B cell (primary cell): Measurements from ENCODE around the gene ANO9. TPM values are rescaled to one million over a fixed set of nuclear protein-coding genes. Genes with fewer than 3 reads are reported as not detected.

Experiments
- ATAC-seq: fragments of 200-7000 bp; cut with Tn5 transposase; one replicate; pipeline ENCODE4 v1.10.0; 2021; ENCODE audit warnings: low read depth, mild to moderate bottlenecking, moderate number of reproducible peaks, moderate library complexity
- CTCF ChIA-PET: fragments of 350-600 bp; sonication (Branson Sonifier 250); formaldehyde crosslinking; loops from one replicate; lab custom pipeline; 2021; ENCODE audit warnings: antibody characterized with exemption, inconsistent platforms; lab: Charles Lee
- POLR2A ChIA-PET: fragments of 350-600 bp; sonication (Branson Sonifier 250); formaldehyde crosslinking; loops from one replicate; lab custom pipeline; 2021; ENCODE audit warnings: antibody characterized with exemption; lab: Charles Lee
- DNase-seq: peaks from one replicate; pipeline ENCODE4 v3.0.0; 2013
- H2AFZ ChIP-seq: 2 replicates; pipeline ENCODE4 v1.6.1; 2012; ENCODE audit warnings: mild to moderate bottlenecking, low read depth, low read length; ENCODE audit not compliant: insufficient read depth, poor library complexity, severe bottlenecking
- H3K27ac ChIP-seq, 2 donors: 1 replicate in 1 of 2; 2 replicates in 1 of 2; pipeline ENCODE4 v1.5.1; 2012 to 2013; ENCODE audit warnings: low read length in 2 of 2, mild to moderate bottlenecking in 2 of 2, moderate library complexity in 1 of 2
- H3K27me3 ChIP-seq, 4 experiments: fragments of 200-600 bp in 1 of 4; sonication (generic) in 1 of 4; replicated peaks in 1 of 4; 1 replicate in 2 of 4; 2 replicates in 2 of 4; pipeline versions ENCODE4 v1.6.1 to v1.7.0; 2013 to 2016; ENCODE audit warnings: low read length in 3 of 4, mild to moderate bottlenecking in 2 of 4, mixed read lengths in 1 of 4, moderate library complexity in 1 of 4; ENCODE audit not compliant: insufficient read depth in 4 of 4, control insufficient read depth in 3 of 4; ENCODE audit errors: control extremely low read depth in 1 of 4
- H3K36me3 ChIP-seq, 2 experiments: replicated peaks in 1 of 2; 1 replicate in 1 of 2; 2 replicates in 1 of 2; pipeline versions ENCODE4 v1.6.1 to v1.7.1; 2013; ENCODE audit warnings: low read length in 1 of 2; ENCODE audit not compliant: insufficient read depth in 2 of 2, control insufficient read depth in 1 of 2; ENCODE audit errors: control extremely low read depth in 1 of 2, extremely low read depth in 1 of 2
- H3K4me1 ChIP-seq, 2 donors: fragments of 200-600 bp in 1 of 2; sonication (generic) in 1 of 2; 1 replicate in 1 of 2; 2 replicates in 1 of 2; pipeline versions ENCODE4 v1.5.1 to v1.6.1; 2013 to 2017; ENCODE audit warnings: low read length in 2 of 2; ENCODE audit not compliant: control insufficient read depth in 2 of 2, insufficient read depth in 2 of 2
- H3K4me2 ChIP-seq: replicated peaks from 2 replicates; pipeline ENCODE3; 2012; ENCODE audit warnings: mild to moderate bottlenecking, low read depth, low read length; ENCODE audit not compliant: poor library complexity, severe bottlenecking
- H3K4me3 ChIP-seq, 5 experiments: fragments of 200-600 bp in 1 of 5; sonication (generic) in 1 of 5; 1 replicate in 3 of 5; 2 replicates in 2 of 5; pipeline versions ENCODE4 v1.5.1 to v1.7.0; 2011 to 2016; ENCODE audit warnings: low read length in 4 of 5, mild to moderate bottlenecking in 4 of 5, low read depth in 2 of 5, control low read depth in 1 of 5, moderate library complexity in 1 of 5; ENCODE audit not compliant: insufficient read depth in 1 of 5; ENCODE audit errors: control extremely low read depth in 1 of 5, extremely low read depth in 1 of 5
- H3K79me2 ChIP-seq: fragments of 200-600 bp; sonication (generic); one replicate; pipeline ENCODE4 v1.6.0; 2016; ENCODE audit warnings: low read length; ENCODE audit not compliant: control insufficient read depth, insufficient read depth
- H3K9ac ChIP-seq: fragments of 200-600 bp; sonication (generic); 2 replicates; pipeline ENCODE4 v1.6.1; 2017; ENCODE audit warnings: mild to moderate bottlenecking, low read length, moderate library complexity
- H3K9me3 ChIP-seq, 3 donors: one replicate each; pipeline versions ENCODE4 v1.6.1 to v1.7.1; 2013; ENCODE audit warnings: low read length in 2 of 3; ENCODE audit not compliant: control insufficient read depth in 2 of 3, insufficient read depth in 1 of 3; ENCODE audit errors: control extremely low read depth in 1 of 3
- H4K20me1 ChIP-seq: 2 replicates; pipeline ENCODE4 v1.6.0; 2012; ENCODE audit warnings: mild to moderate bottlenecking, low read length; ENCODE audit not compliant: insufficient read depth, control insufficient read depth, poor library complexity, severe bottlenecking
- H3K27ac Mint-ChIP-seq: one replicate; pipeline ENCODE4 v1.8.0; 2021; ENCODE audit warnings: mixed read lengths
- H3K27me3 Mint-ChIP-seq: one replicate; pipeline ENCODE4 v1.8.0; 2021; ENCODE audit warnings: mixed read lengths
- H3K4me1 Mint-ChIP-seq: one replicate; pipeline ENCODE4 v1.8.0; 2021; ENCODE audit warnings: mixed read lengths
- H3K4me3 Mint-ChIP-seq: one replicate; pipeline ENCODE4 v1.8.0; 2021; ENCODE audit warnings: mixed read lengths
- H3K9me3 Mint-ChIP-seq: one replicate; pipeline ENCODE4 v1.8.0; 2022; ENCODE audit warnings: mixed read lengths; ENCODE audit not compliant: insufficient read depth
- CTCF ChIP-seq: fragments of 200-600 bp; IDR thresholded peaks from one replicate; pipeline ENCODE4 v1.8.0; 2022; ENCODE audit warnings: antibody characterized with exemption, mild to moderate bottlenecking
- EZH2 ChIP-seq: IDR thresholded peaks from 2 replicates; pipeline ENCODE4 v1.6.1; 2012; ENCODE audit warnings: borderline replicate concordance, low read depth, mild to moderate bottlenecking, moderate library complexity, low read length; ENCODE audit not compliant: insufficient read depth, poor library complexity, severe bottlenecking
- WGBS: methylation state at CpG from one replicate; pipeline ENCODE4 v1.1.5; 2013; ENCODE audit warnings: missing lambda C conversion rate; ENCODE audit not compliant: insufficient coverage; 5-methylcytosine and 5-hydroxymethylcytosine counted together
- intact Hi-C: fragments of 100-400 bp; cut with micrococcal nuclease; formaldehyde crosslinking; loops from one replicate; pipeline ENCODE4 v1.10.0; 2022
- polyA plus RNA-seq: library from polyadenylated mRNA; depleted of rRNA; stranded (reverse); fragments of >200 nt; gene quantifications from 2 replicates; pipeline ENCODE4 v1.2.3, GENCODE V29; 2012
- total RNA-seq, 2 donors: library from RNA; stranded (reverse); fragments of 120-200 nt in 1 of 2; gene quantifications; 1 replicate in 1 of 2; 2 replicates in 1 of 2; pipeline versions ENCODE4 v1.2.3 to v1.2.4, GENCODE V29; 2013 to 2022

ANO9 gene
- total and polyA plus RNA-seq, 2 donors (not counting 1 experiment from before 2014, with no cell fraction given) = 62.0 to 107 TPM

GRCh38 chr11:490186-490929 is 48.5 kb upstream of the ANO9 start:
- Mint-ChIP-seq H3K27ac (no peak overlapping the region), H3K4me1 (no peaks in the 10 kb centered on the region), H3K4me3 (no peak overlapping the region), H3K27me3 (no peaks in the 10 kb centered on the region), H3K9me3 (no peaks in the 10 kb centered on the region)
- TF ChIP-seq EZH2 (no peak), CTCF (no peak)
- Histone ChIP-seq H3K4me1 (no peaks in the 10 kb centered on the region), H3K4me2 (no peak overlapping the region), H3K4me3 (no peak overlapping the region), H3K27me3 (no peaks in the 10 kb centered on the region), H3K9me3 (no peaks in the 10 kb centered on the region), H3K9ac (no peak overlapping the region), H3K79me2 (no peaks in the 10 kb centered on the region), H2AFZ (no peak overlapping the region), H3K36me3 (peaks cover 0 to 9% of the 10 kb centered on the region in 2 experiments), H4K20me1 (no peaks in the 10 kb centered on the region), H3K27ac (no peak overlapping the region)
- intact Hi-C loops = no loop called here
- ChIA-PET POLR2A (no interaction called here), CTCF (no interaction called here)
- DNase-seq (no peak), ATAC-seq (no peak)
- WGBS = 94% methylated on average over 38 of the region's 38 CpGs

- Mint-ChIP-seq H3K9me3 (no peaks in the 10 kb centered on the region), H3K27ac (no peak overlapping the region), H3K27me3 (no peaks in the 10 kb centered on the region), H3K4me1 (no peaks in the 10 kb centered on the region), H3K4me3 (no peak overlapping the region)
- no peak for TF ChIP-seq EZH2
- H3K27me3 ChIP-seq = no peaks in the 10 kb centered on the region
- H3K4me1 ChIP-seq = no peaks in the 10 kb centered on the region
- peaks cover 0 to 3% (median 0%) of the 10 kb centered on the region in 3 donors for H3K9me3 ChIP-seq
- intact Hi-C loops = no loop called here
- ATAC-seq = no peak
- ChIA-PET CTCF (no interaction called here), POLR2A (no interaction called here)
- H4K20me1 ChIP-seq = no peaks in the 10 kb centered on the region
- no peak overlapping the region for H3K4me3 ChIP-seq
- WGBS = 95% methylated on average over 33 of the region's 37 CpGs
- no peak for DNase-seq
- H3K9ac ChIP-seq = no peak overlapping the region
- no peak overlapping the region for H3K4me2 ChIP-seq
- peaks cover 0 to 4% of the 10 kb centered on the region in 2 experiments for H3K36me3 ChIP-seq
- no peaks in the 10 kb centered on the region for H3K79me2 ChIP-seq
- no peak overlapping the region for H2AFZ ChIP-seq
- H3K27ac ChIP-seq = no peak overlapping the region
These were observed 47.9 kb upstream of the ANO9 start for GRCh38 chr11:489610-490185.
